Epithelial cell of prostate (primary cell): ENCODE measurements around the gene ADH7.
A peak's percentile ranks its signal among the peaks of the same experiment; 100 is the strongest.

Experiments
- DNase-seq: peaks from one replicate; pipeline ENCODE4 v3.0.0-alpha.2; 2011; ENCODE audit warnings: low read depth, low spot score
- H3K27ac ChIP-seq: fragments of 450-650 bp; 2 replicates; pipeline ENCODE4 v1.5.1; 2017; ENCODE audit warnings: mild to moderate bottlenecking

Gene ADH7

DNA sequence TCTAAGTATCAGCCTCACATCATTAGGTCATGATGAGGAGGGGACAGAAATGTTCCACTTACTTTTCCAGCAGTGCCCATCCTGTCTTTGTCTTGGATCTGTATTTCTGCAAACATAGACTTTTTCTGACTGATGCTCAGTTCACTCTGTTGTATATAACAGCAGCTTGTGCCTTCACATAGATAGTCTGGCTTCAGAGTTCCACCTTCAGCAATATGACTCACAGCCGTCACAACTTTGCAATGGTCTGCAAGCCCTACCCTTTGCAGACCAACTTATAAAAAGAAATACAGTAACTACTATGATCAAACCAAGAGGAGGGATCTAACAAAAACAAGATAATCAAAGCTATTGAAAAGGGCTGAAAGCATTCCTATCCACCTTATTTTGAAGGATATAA, at the start of gene ADH7:
ADH7 (minus strand) TSS at position 189 of the 400 bp plus-strand sequence; CDS start at position 80, 109 bp downstream.
- H3K27ac ChIP-seq: peak within 1 kb of the TSS; percentile 73
- DNase-seq: no peak

DNA sequence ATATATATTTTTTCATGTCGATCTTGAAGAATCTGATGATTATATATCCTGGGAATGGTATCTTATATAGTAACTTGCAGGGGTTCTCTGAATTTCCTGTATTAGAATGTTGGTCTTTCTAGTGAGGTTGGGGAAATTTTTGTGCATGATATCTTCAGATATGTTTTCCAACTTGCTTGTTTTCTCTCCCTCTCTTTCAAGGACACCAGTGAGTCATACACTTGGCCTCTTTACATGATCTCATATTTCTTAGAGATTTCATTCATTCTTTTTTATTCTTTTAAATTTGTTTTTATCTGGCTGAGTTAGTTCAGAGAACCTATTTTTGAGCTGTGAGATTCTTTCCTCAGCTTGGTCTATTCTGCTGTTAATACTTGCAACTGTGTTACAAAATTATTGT, 48.5 kb upstream of the ADH7 start:
- DNase-seq: no peak

DNA sequence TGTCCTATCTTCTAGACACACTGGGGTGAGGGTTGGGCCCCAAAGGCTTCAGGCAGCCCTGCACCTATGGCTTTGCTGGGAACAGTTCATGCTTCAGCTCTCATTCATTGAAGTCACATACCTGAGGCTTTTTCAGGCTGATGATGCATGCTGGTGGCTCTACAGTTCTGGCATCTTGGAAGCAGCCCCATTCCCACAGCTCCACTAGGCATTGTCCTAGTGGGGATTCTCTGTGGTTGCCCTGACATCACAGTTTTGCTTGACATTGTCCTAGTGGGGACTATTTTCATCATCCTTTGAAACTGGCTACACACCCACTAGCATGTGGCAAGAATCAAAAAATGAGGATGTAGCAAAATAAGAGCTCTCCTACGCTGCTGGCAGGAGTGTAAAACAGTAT, 38.0 kb upstream of the ADH7 start:
- peak; percentile 43 for DNase-seq
- H3K27ac ChIP-seq: peak overlapping the region; percentile 5

More for the DNA sequence above, 48.5 kb upstream of the ADH7 start:
- no peak overlapping the region for H3K27ac ChIP-seq

DNA sequence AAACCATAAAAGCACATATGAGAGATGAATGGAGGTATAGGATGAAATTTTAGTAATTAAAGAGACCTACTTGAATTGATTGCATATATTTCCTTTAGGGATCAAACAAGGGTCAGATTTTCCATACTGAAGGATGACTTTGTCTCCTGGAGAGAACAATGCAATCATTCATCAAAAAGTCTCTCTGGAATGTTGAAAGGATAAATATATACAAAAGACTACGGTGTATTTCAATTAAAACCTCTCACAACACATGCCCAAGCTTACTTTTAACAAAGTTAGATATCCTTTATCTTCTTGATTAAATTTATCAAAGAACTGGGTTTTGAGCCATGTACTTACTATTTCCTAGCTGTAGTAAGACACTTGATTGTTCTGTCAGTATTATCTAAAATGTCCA, 36.8 kb upstream of the ADH7 start:
- DNase-seq: no peak
- no peak overlapping the region for H3K27ac ChIP-seq

DNA sequence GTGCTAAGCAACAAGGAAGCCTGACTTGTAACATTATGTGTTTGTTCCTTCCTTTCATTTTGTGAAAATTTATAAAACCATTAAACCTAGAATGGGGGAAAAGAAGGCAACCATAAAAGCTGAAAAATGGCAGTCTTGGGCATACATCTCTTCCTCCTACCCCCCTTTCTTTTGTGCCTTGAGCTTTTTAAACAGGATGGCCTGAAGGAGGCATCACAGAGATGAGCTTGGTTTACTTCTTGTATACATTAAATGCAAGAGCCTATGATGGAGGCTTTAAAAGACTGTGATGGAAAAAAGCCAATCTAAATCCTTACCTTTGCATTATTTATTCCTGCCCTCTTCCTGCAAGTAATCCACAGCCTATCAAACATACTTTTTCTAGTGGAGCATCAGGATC, 36.2 kb upstream of the ADH7 start:
- no peak overlapping the region for H3K27ac ChIP-seq
- DNase-seq: no peak

DNA sequence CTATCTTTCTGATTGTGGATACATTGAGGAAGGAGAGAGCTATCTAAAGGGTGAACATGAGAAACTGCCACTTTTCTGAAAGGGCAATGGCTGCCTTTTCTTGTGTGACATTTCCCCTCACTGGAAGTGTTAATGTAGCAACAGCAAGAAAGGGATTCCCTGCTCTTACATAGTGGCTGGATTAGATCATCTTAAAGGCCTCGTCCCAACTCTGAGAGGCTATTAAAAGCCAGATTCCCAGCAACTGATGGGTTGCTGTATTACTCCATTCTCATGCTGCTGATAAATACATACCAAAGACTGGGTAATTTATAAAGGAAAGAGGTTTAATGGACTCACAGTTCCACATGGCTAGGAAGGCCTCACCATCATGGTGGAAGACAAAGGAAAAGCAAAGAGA, 33.7 kb upstream of the ADH7 start:
- DNase-seq: no peak
- H3K27ac ChIP-seq: no peak overlapping the region

DNA sequence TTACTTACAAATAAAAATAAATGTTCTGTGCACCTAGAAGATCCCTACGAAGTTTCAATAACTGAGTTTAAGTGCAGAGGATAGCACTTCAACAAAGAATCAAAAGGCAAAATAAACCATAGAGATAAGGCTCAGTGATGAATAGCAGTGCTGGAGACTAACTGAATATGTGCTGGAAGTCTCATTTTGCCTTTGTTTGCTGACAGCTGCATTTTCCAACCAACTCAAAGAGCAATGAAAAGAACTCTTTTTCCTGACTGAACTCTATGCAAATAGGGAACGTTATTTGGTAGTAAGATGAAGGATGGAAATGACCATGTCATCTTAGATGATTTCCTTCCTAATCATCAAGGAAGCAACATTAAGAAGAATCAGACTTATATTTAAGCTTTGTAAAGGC, 32.7 kb upstream of the ADH7 start:
- H3K27ac ChIP-seq: no peak overlapping the region
- no peak for DNase-seq

DNA sequence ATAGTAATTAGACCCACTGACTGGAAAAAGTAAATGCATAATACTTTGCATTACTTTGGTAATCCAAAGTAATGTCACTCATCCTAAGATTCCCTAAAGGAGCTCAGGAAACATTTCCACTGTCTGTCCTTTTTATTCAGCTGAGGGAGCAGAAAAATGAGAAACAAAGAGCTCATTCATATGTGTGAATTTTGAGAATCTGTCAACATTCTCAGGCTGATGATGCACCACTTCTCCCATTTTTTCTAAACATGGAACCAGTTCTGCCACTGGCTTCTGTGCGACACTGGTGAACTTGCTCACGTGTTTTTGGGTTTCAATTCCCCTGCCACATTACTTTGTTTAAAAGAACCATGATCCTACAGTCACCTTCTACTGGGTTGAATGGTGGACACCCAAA, 28.4 kb upstream of the ADH7 start:
- peak; percentile 2 for DNase-seq
- H3K27ac ChIP-seq: peak overlapping the region; percentile 11

DNA sequence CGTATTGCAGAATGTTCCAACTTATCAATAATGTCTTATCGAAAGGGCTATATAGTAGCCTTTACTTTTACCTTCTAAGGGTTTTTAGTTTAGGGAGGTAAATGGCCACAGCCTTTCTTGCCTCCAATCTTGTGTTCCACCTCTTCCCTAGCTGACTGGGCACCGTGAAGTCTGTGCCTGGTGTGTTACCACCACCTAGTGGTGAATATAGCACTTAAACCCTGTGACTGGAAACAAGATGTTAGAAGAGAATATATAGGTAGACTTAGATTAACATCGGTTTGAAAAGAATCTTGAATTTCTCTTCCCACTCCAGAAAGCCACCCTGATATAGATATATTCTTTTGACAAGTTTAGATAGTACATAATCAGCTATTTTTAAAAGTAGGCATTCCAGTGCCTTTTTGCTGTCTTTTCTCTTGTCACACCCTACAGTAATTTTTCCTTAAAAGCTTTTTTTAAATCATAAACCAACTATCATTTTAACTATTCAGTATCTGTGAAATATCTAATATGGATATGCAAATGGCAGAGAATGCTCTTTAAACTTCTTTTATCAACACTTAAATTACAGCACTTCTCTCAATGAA, 27.8 kb upstream of the ADH7 start:
- no peak for DNase-seq
- H3K27ac ChIP-seq: peak overlapping the region; percentile 11

DNA sequence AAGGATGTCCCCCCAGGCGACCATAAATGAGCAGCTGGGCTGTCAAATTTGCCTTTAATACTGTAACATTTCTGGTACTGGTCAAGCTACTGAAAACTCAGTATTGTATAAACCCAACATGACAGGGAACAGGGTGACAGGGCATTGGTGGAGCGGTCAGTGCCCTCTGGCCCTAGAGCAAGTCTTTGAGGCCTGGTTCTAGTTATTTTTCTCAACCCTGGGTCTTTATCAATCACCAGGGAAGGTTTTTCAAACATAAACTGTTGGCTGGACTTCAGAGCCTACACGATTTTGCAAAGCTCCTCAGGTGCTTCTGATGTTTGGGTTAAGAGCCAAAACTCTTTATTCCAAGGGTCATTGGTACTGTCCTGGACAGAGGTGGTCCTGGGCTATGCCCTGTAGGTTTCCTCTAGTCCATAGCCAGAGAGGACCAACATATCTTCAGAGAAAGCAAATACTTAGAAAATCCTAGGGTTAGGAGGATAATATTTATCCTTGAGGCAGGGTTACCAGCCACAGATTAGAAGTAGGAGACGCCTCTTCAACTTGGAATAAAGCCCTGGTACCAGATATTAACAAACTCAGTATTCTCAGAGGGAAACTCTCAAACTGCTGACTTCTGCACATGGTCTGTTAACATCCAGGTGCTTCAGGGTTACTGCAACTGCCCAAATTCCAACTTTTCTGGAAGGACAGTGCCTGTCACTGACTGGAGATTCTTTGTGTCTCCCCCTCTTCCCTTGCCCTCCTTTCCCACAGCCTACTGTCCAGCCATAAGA, 26.7 kb upstream of the ADH7 start:
- no peak for DNase-seq
- peak overlapping the region; percentile 99 for H3K27ac ChIP-seq

DNA sequence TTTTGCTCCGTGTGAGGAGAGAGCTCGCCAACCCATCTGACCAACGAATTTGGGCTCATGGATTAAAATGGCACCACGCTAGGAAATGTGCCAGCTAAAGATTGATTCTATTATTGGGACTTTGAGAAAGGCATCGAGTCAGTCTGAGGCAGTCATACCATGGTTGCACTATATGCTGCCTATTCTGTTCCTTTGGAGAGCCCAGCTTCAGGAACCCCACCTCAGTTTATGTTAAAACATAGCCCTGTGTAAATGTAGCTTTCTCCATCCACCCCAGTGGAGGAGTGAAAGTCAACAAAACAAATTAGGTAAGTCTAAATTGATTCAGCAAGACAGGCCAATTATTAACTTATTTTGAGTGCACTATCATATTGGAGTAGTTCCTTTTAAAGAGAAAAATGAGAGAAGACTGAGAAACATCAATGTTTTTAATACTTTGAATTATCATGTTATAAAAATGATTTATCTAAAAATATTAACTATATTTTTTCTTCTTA, 24.5 kb upstream of the ADH7 start:
- DNase-seq: no peak
- H3K27ac ChIP-seq: peak overlapping the region; percentile 99

DNA sequence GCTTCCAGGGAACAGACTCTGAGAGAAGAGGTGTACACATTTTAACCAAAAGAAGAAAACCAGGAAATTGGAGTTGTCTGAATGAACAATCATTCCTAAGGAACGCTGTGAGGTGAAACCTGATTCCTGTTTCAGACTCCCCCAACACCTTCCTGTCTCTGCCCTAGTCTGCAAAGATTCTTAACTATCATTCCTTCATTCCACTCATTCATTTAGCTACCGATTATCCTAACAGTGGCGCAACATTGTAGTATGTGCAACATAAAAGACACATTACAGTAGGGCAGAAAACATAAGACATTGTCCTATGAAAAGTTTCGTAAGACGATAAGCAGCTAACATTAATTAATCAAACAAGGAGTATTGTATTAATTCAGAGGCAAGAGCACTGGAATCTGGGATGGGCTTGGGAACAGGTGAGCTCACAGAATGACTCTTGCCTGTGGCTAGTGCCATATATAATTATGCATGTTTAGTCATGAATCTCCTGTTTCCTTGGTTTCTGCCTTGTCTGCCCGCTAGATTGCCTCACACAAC, 23.8 kb upstream of the ADH7 start:
- peak; percentile 78 for DNase-seq
- peak overlapping the region; percentile 99 for H3K27ac ChIP-seq

DNA sequence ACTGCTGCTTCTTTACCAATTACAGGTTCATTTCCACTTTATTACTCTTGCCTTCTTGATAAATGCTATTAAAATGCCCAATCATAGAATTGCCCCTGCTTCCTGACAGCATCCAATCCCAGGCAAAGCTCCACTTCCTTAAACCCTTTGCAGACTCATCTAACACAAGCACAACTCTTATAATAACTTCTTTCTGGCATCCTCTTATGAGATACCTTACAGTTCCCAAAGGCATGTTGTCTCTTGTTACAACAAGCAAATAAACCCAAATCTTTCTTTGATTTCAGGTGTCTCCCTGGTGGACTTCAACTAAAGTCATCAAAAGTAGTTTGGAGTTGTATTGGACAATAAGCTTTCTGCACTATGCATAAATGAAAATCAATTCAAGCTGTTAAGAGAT, 22.5 kb upstream of the ADH7 start:
- H3K27ac ChIP-seq: peak overlapping the region; percentile 99
- no peak for DNase-seq

DNA sequence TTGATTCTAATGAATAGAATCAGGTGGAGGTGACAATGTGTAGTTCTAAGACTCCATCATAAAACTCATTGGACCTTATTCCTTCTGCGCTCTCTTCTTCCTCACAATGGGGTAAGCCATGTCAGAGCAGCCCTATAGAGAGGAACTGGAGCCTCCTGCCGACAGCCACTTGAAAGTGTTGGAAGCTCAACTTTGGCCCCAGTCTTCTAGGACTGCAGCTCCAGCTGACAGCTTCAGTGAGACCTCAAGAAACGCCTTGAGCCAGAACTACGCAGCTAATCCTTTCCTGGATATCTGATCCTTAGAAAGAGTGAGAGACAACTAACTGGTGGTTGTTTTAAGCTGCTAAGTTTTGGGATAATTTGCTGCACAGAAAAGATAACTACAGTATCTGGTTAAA, 22.1 kb upstream of the ADH7 start:
- H3K27ac ChIP-seq: peak overlapping the region; percentile 99
- no peak for DNase-seq

DNA sequence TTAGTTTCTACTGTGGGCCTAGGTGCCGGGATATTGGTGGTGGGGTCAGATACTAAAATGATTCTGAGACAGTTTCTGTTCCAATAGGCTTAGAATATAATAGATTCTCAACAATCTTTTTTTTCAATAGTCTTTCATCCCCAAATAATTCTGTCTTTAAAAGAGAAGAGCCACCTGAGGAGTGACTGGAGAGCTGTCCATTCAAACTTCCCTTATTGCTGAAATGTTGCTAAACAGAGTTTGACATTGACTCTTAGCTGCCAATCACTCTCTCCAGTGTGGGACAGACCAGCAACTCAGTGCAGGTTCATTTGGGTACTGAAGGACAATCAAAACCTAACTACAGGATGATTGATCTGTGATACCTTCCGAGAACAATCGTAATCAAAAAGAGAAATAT, 12.4 kb upstream of the ADH7 start:
- H3K27ac ChIP-seq: peak overlapping the region; percentile 54
- DNase-seq: no peak

DNA sequence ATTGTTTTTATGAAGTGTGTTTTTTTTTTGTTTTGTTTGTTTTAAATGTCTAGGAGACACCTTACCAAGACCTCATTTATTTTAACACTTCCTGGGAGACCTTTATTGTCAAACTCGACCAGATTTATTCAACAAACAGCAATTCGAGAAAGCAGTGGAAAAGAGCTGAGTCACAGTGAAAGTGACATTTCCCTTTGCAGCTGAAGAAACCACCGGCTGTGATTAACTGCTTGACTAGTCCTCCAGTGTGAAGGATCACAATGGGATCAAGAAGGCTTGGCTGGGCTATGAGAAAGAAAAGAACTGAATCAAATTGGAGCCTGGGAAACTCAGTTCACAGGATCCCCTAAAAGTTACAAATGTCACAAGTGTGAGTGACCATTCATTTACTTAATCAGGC, 11.9 kb upstream of the ADH7 start:
- peak overlapping the region; percentile 54 for H3K27ac ChIP-seq
- peak; percentile 70 for DNase-seq

DNA sequence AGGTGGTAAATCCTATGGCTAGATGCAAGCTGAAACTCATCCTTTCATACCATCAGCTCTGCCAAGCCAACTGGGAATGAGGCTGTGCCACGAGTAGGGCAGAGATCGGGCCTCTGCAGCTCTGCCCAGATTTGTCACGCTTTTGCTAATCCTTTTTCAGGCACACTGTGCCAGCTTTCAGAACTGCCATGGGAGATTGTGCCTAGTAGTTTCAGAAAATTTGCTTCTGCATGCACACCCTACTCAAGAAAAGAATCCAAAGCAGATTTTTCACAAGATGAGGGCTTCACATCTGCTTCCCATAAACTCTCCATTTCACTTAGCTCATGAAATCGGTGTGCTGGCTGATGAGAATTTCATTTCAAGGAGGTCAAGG, 3.3 kb upstream of the ADH7 start:
- H3K27ac ChIP-seq: peak overlapping the region; percentile 73
- DNase-seq: peak; percentile 44

DNA sequence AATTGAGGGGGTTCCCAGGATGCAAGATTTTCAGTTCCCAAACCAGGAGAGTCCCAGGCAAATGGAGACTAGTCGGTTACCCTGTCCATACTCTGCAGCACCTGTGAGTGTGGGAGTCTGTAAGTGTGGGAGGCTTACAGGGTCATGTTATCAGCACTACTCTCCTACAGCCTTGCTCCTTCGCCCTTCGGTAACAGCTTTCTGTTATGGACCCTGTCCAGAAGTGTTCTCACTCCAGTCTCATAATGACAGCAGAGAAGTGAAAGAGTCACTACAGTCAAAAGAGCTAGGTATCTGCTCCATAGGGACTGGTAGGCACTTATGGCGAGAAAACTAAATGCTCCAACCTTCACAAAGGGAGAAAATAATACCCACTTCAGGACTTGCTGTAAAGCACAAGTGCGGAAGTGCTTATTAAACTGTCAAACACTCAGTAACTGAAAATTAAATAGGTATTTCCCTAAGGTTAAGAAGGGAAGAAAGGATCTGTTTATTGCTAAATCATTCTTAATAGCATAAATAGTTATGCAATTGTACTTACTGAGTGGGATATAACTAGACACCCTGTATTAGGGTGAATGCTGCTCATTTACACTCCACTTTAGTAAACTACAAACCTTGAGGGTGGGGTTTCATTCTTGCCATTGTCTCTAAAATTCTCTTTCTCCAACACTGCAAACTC, 2.7 kb upstream of the ADH7 start:
- H3K27ac ChIP-seq: peak overlapping the region; percentile 73
- no peak for DNase-seq

DNA sequence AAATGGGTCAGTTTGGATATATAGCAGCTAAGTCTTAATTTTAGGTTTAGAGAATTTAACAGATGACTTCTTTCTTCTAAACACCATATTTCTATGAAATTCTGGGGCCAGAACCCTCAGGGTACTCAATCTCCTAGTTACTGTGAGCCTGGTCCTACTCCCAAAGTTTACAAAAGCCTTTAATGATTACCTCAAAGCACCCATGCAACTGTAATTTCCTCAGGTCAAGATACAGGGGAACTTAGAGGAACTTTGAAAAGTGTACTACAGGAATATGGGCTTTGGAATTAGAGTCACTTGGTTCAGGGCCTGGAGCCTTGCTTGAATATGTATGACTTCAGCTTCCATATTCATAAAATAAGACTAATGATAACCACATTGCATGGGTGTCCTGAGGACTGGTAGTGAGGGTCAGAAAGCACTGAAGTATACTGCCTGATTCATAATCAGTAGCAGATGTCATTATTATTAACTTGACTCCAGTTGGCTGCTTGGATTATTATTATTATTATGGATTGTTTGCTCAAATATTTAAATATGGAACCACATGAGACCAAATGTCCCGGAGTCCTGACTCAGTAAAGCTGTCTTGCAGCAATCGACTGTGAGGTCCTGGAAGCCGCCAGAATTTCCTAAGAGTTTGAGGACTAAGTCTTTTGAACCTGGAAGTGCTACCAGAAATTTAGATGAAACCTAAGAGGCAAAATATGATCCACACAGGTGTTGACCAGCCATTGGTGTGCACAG, 2.0 kb upstream of the ADH7 start:
- DNase-seq: no peak
- H3K27ac ChIP-seq: peak overlapping the region; percentile 73

DNA sequence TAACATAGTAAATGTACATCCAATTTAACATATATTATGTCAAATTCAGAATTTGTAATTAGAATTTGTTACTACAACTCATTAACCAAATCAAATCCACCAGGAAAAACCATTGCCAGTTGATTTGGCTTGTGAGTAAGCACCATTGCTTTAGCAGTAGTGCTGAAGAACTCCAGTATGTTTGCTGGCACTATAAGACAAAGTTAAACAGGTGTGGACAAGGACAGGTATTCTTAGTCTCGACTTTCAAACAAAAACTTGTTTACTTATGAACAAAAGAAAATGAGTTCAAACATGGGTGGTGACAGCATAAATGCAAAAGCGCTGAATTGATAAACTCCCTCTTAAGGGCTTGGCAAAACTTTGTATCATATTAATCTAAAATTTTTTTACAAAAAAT, 1.3 kb upstream of the ADH7 start:
- H3K27ac ChIP-seq: peak overlapping the region; percentile 73
- DNase-seq: no peak
